Stimulated activated CD4-positive, alpha-beta T cell treated with anti-CD3 and anti-CD28 coated beads, Interleukin-4, amount 100 ng/mL, for 4 hours (primary cell): ENCODE data around the gene OR4C15.

ENCODE experiments used
- DNase-seq, 2 experiments: peaks; one replicate each; pipeline ENCODE4 v3.0.0-alpha.2; 2020

The OR4C15 gene

DNA sequence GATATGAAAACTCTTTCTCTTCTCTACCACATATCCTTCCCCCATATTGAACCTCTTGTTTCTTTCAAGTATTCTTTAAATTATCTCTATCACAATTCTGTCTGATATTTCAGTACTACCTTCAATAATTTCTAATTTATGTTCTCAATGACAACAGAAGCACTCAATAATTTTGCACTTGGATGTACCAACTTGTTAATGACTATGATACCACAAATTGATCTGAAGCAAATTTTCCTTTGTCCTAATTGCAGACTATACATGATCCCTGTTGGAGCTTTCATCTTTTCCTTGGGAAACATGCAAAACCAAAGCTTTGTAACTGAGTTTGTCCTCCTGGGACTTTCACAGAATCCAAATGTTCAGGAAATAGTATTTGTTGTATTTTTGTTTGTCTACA lies at the start of gene OR4C15:
TSS of gene OR4C15 (plus strand) at position 301 of the 400 bp plus-strand sequence. CDS start at position 301, 0 bp downstream.
- no peak for DNase-seq

DNA sequence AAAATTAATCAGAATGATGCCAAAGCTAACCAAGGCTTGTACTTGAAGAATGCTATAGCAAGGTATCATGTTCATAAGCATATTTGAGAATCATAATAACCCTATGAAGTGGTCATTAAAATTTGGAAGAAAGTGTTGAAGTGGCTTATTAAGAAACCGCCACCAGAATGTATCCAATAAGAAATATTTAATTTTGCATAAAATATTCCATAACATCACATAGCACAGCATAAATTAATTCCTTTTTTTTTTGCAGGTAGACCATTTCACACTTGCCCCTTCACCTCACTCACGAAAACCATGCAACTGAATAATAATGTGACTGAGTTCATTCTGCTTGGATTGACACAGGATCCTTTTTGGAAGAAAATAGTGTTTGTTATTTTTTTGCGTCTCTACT lies 17.6 kb downstream of the OR4C15 start, which contains the start of gene OR4C16:
TSS of gene OR4C16 (plus strand) at position 301 of the 400 bp plus-strand sequence. CDS start at position 301, 0 bp downstream.
- no peak for DNase-seq

DNA sequence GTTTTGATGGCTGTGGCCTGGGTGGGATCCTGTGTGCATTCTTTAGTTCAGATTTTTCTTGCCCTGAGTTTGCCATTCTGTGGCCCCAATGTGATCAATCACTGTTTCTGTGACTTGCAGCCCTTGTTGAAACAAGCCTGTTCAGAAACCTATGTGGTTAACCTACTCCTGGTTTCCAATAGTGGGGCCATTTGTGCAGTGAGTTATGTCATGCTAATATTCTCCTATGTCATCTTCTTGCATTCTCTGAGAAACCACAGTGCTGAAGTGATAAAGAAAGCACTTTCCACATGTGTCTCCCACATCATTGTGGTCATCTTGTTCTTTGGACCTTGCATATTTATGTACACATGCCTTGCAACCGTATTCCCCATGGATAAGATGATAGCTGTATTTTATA lies 18.3 kb downstream of the OR4C15 start:
- DNase-seq, result no peak
